ENCODE results near the gene CHD9NB. TPM values are rescaled to one million over a fixed set of nuclear protein-coding genes. Genes with fewer than 3 reads are reported as not detected.
"Not testable (repeated sequence)": the region's sequence is repeated elsewhere in the genome, so short reads cannot be mapped to it uniquely, and the experiment has no call there.

The CHD9NB gene
- total RNA-seq, 1 donor from 2014 or later: not detected

GRCh38 chr16:53042235-53042701 lies 10.4 kb downstream of the CHD9NB start:
- Mint-ChIP-seq H3K36me3 (ENCODE audit: low read depth) (no peaks in the 10 kb centered on the region), H3K9me3 (no peaks in the 10 kb centered on the region), H3K27ac (no peak overlapping the region), H3K4me1 (peaks cover 3% of the 10 kb centered on the region), H3K27me3 (peaks cover 20% of the 10 kb centered on the region), H3K4me3 (no peak overlapping the region)
- intact Hi-C loops (cut with micrococcal nuclease): no loop called here
- no peak for DNase-seq
- ChIA-PET POLR2A (no interaction called here), CTCF (no interaction called here)
- no peak for ATAC-seq (ENCODE audit: low read depth)
- TF ChIP-seq, protein P1, sequence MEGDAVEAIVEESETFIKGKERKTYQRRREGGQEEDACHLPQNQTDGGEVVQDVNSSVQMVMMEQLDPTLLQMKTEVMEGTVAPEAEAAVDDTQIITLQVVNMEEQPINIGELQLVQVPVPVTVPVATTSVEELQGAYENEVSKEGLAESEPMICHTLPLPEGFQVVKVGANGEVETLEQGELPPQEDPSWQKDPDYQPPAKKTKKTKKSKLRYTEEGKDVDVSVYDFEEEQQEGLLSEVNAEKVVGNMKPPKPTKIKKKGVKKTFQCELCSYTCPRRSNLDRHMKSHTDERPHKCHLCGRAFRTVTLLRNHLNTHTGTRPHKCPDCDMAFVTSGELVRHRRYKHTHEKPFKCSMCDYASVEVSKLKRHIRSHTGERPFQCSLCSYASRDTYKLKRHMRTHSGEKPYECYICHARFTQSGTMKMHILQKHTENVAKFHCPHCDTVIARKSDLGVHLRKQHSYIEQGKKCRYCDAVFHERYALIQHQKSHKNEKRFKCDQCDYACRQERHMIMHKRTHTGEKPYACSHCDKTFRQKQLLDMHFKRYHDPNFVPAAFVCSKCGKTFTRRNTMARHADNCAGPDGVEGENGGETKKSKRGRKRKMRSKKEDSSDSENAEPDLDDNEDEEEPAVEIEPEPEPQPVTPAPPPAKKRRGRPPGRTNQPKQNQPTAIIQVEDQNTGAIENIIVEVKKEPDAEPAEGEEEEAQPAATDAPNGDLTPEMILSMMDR (IDR thresholded peaks at IDR 0.05): no peak

DNA sequence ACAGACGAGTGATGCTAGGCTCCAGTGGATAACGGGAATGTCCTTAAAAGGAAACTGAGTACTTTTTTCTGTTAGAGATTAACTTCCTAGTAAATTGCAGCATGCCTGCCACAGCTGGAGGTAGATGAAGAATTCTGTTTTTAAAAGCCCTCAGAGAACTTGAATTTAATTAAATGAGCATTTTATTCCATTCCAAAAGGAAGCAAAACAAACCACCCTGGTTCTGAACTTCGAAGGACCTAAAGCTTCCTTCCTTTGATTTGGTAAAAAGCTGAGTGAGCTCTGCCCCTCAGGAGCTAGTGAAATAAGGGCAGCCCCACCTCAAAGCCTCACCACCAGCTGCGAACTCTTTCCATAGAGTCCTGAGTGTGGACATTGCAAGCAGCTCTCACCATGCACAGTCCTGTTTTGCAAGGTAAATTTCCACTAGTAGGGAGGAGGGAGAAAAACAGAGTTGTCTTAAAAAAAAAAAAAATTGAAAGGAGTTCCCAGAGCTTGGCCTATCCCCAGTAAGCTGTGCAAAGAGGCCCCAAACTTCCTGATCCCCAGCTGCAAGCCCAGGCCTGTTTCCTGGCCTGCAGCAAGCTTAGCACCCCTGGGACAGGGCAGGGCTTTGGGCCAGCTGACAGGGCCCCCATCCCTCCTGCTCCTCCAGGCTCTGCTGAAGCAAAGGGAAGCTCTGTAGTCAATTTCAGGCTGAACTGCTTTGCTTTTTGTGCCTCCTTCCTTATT lies 11.2 kb downstream of the CHD9NB start:
- Mint-ChIP-seq H3K27ac (no peak overlapping the region), H3K4me1 (peaks cover 3% of the 10 kb centered on the region), H3K27me3 (peaks cover 20% of the 10 kb centered on the region), H3K36me3 (ENCODE audit: low read depth) (no peaks in the 10 kb centered on the region), H3K4me3 (no peak overlapping the region), H3K9me3 (no peaks in the 10 kb centered on the region)
- ChIA-PET CTCF (no interaction called here), POLR2A (no interaction called here)
- TF ChIP-seq, protein P1 (IDR thresholded peaks at IDR 0.05): no peak
- ATAC-seq (ENCODE audit: low read depth) (no peak), DNase-seq (no peak)
- intact Hi-C loops (cut with micrococcal nuclease): no loop called here

- Mint-ChIP-seq H3K4me3 (no peak overlapping the region), H3K4me1 (peaks cover 3% of the 10 kb centered on the region), H3K27me3 (peaks cover 23% of the 10 kb centered on the region), H3K9me3 (no peaks in the 10 kb centered on the region), H3K27ac (no peak overlapping the region), H3K36me3 (ENCODE audit: low read depth) (no peaks in the 10 kb centered on the region)
- no peak for DNase-seq
- no peak for ATAC-seq (ENCODE audit: low read depth)
- POLR2A ChIA-PET: no interaction called here
- CTCF ChIA-PET: no interaction called here
- intact Hi-C loops (cut with micrococcal nuclease): no loop called here
- TF ChIP-seq, protein P1 (IDR thresholded peaks at IDR 0.05): no peak
These were observed 11.9 kb downstream of the CHD9NB start for GRCh38 chr16:53040788-53041187.

DNA sequence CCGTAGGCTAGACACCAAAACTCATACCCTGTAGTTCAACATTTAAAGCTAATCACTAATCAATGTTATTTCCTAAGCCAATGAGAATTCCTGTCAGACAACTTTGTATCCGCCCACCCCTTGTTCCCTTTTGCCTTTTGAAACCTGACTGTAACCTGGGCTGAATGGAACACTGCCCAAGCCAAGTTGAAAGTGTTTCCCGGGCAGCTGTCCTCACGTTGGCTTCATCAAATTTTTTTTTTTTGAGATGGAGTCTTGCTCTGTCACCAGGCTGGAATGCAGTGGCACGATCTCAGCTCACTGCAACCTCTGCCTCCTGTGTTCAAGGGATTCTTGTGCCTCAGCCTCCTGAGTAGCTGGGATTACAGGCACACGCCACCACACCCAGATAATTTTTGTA lies 16.0 kb downstream of the CHD9NB start:
- H3K27me3 Mint-ChIP-seq: peaks cover 23% of the 10 kb centered on the region
- intact Hi-C loops (cut with micrococcal nuclease); ATAC-seq (ENCODE audit: low read depth); POLR2A ChIA-PET; H3K4me3 Mint-ChIP-seq; H3K27ac Mint-ChIP-seq; H3K9me3 Mint-ChIP-seq; H3K4me1 Mint-ChIP-seq; DNase-seq; CTCF ChIA-PET; H3K36me3 Mint-ChIP-seq (ENCODE audit: low read depth): not testable (repeated sequence)

GRCh38 chr16:53036066-53036465 lies 16.6 kb downstream of the CHD9NB start:
- Mint-ChIP-seq H3K27ac (no peak overlapping the region), H3K36me3 (ENCODE audit: low read depth) (no peaks in the 10 kb centered on the region), H3K4me1 (no peaks in the 10 kb centered on the region), H3K4me3 (no peak overlapping the region), H3K27me3 (peaks cover 25% of the 10 kb centered on the region), H3K9me3 (peaks cover 7% of the 10 kb centered on the region)
- no peak for ATAC-seq (ENCODE audit: low read depth)
- CTCF ChIA-PET: no interaction called here
- intact Hi-C loops (cut with micrococcal nuclease): no loop called here
- no peak for DNase-seq
- POLR2A ChIA-PET: no interaction called here
- TF ChIP-seq, protein P1 (IDR thresholded peaks at IDR 0.05): no peak

Data from activated B cell treated with CpG ODN at 0.5 μM for 24 hours (primary cell).